ENCODE results near the gene SLC10A1. TPM values are rescaled to one million over a fixed set of nuclear protein-coding genes. Genes with fewer than 3 reads are reported as not detected.
A peak's percentile ranks its signal among the peaks of the same experiment; 100 is the strongest.

The SLC10A1 gene
- total and polyA plus RNA-seq, 12 donors, result not detected

- intact Hi-C loops (cut with DNase I), result no loop called here
- Histone ChIP-seq H3K4me3 (no peak overlapping the region), H3K36me3 (peaks cover 0 to 44% (median 5%) of the 10 kb centered on the region in 9 donors), H3K27me3 (no peaks in the 10 kb centered on the region), H3K9me3 (no peaks in the 10 kb centered on the region), H3K4me1 (peaks cover 0 to 5% (median 0%) of the 10 kb centered on the region in 9 donors), H3K27ac (no peak overlapping the region)
- TF ChIP-seq CTCF (IDR thresholded peaks at IDR 0.05), result no peak
- ATAC-seq (peak in 1 of 8 donors; percentile 23), DNase-seq (no peak)
- WGBS, 2 donors, result 94 to 96% methylated on average over 1 of the region's 1 CpG
Measured at GRCh38 chr14:69784942-69785341, 12.1 kb downstream of the SLC10A1 start.

GRCh38 chr14:69780952-69781351, 16.1 kb downstream of the SLC10A1 start:
- Histone ChIP-seq H3K27ac (no peak overlapping the region), H3K36me3 (peaks cover 0 to 78% (median 15%) of the 10 kb centered on the region in 9 donors), H3K9me3 (no peaks in the 10 kb centered on the region), H3K27me3 (no peaks in the 10 kb centered on the region), H3K4me1 (peaks cover 0 to 27% (median 19%) of the 10 kb centered on the region in 9 donors), H3K4me3 (no peak overlapping the region)
- WGBS, 2 donors, result 92 to 94% methylated on average over 3 of the region's 3 CpGs
- intact Hi-C loops (cut with DNase I), result no loop called here
- no peak for DNase-seq
- no peak for TF ChIP-seq CTCF (IDR thresholded peaks at IDR 0.05)
- ATAC-seq, result no peak

GRCh38 chr14:69780092-69780491, 16.9 kb downstream of the SLC10A1 start:
- 95% methylated on average over 1 of the region's 1 CpG for WGBS, 2 donors
- H3K27ac ChIP-seq, result no peak overlapping the region
- no peak for ATAC-seq
- H3K36me3 ChIP-seq, result peaks cover 0 to 78% (median 16%) of the 10 kb centered on the region in 9 donors
- H3K9me3 ChIP-seq, result no peaks in the 10 kb centered on the region
- no peak overlapping the region for H3K4me3 ChIP-seq
- no peak for TF ChIP-seq CTCF (IDR thresholded peaks at IDR 0.05)
- no peaks in the 10 kb centered on the region for H3K27me3 ChIP-seq
- intact Hi-C loops (cut with DNase I), result no loop called here
- DNase-seq, result no peak
- H3K4me1 ChIP-seq, result peaks cover 0 to 33% (median 24%) of the 10 kb centered on the region in 9 donors

- peaks cover 0 to 87% (median 22%) of the 10 kb centered on the region in 9 donors for H3K36me3 ChIP-seq
- H3K9me3 ChIP-seq, result no peaks in the 10 kb centered on the region
- intact Hi-C loops (cut with DNase I), result no loop called here
- no peak overlapping the region for H3K4me3 ChIP-seq
- no peak for TF ChIP-seq CTCF (IDR thresholded peaks at IDR 0.05)
- H3K4me1 ChIP-seq, result peaks cover 0 to 33% (median 24%) of the 10 kb centered on the region in 9 donors
- H3K27ac ChIP-seq, result no peak overlapping the region
- ATAC-seq, result no peak
- WGBS, 2 donors, result 85 to 92% methylated on average over 2 of the region's 2 CpGs
- DNase-seq, result no peak
- no peaks in the 10 kb centered on the region for H3K27me3 ChIP-seq
Measured at GRCh38 chr14:69779088-69779487, 18.0 kb downstream of the SLC10A1 start.
